Central memory CD8-positive, alpha-beta T cell (primary cell): ENCODE measurements around the gene LRRK1.

ENCODE experiments used
- ATAC-seq: fragments of 150-1000 bp; cut with Tn5 transposase; replicated peaks from 2 replicates; pipeline ENCODE4 v1.10.0; 2022; ENCODE audit warnings: mild to moderate bottlenecking, moderate FRiP score, moderate number of reproducible peaks; ENCODE audit not compliant: poor library complexity, severe bottlenecking; ENCODE audit errors: extremely low read depth
- DNase-seq, 2 donors: peaks; one replicate each; pipeline ENCODE4 v3.0.0; 2021; ENCODE audit warnings: low spot score in 2 of 2
- H3K27ac Mint-ChIP-seq: one replicate; pipeline ENCODE4 v1.8.0; 2022; ENCODE audit warnings: low read depth, mild to moderate bottlenecking, moderate library complexity, mixed read lengths
- H3K27me3 Mint-ChIP-seq: one replicate; pipeline ENCODE4 v1.8.0; 2022; ENCODE audit warnings: mixed read lengths
- H3K36me3 Mint-ChIP-seq: one replicate; pipeline ENCODE4 v1.8.0; 2022; ENCODE audit warnings: mild to moderate bottlenecking, moderate library complexity, mixed read lengths; ENCODE audit not compliant: insufficient read depth
- H3K4me1 Mint-ChIP-seq: one replicate; pipeline ENCODE4 v1.8.0; 2022; ENCODE audit warnings: mixed read lengths
- H3K4me3 Mint-ChIP-seq: one replicate; pipeline ENCODE4 v1.8.0; 2022; ENCODE audit warnings: mild to moderate bottlenecking, moderate library complexity, mixed read lengths
- H3K9me3 Mint-ChIP-seq: one replicate; pipeline ENCODE4 v1.8.0; 2022; ENCODE audit warnings: mixed read lengths

The LRRK1 gene

DNA sequence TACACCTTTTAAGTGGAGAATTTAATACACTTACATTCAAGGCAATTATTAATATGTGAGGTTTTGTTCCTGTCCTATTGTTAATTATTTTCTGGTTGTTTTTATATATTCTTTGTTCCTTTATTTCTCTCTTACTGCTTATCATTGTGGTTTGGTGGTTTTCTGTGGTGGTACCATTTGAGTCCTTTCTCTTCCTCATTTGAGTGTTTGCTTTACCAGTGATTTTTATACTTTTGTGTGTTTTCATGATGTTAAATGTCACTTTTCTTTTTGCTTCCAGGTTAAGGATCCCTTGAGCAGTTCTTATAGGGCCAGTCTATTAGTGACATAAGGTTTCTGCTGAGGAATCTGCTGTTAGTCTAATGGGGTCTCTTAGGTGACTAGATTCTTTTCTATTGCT is 116.5 kb downstream of the LRRK1 start:
- no peak for DNase-seq
- ATAC-seq = no peak
- Mint-ChIP-seq H3K36me3 (peaks cover 8% of the 10 kb centered on the region), H3K4me1 (no peaks in the 10 kb centered on the region), H3K27ac (no peak overlapping the region), H3K4me3 (no peak overlapping the region), H3K9me3 (peaks cover 18% of the 10 kb centered on the region), H3K27me3 (peaks cover 83% of the 10 kb centered on the region)

DNA sequence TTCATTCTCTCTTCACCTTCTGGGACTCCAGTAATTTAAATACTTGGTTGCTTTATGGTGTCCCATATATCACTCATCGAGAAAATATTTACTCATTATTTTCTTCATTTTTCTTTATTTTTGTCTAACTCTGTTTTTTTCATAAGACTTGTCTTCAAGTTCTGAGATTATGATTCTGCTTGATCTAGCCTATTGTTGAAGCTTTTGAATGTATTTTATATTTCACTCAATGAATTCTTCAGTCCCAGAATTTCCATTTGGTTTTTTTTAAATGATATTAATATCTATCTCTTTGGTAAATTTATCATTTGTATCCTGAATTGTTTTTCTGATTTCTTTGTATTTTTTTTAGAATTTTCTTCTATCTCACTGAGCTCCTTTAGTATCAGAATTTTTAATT is 117.0 kb downstream of the LRRK1 start:
- Mint-ChIP-seq H3K27me3 (peaks cover 83% of the 10 kb centered on the region), H3K4me1 (no peaks in the 10 kb centered on the region), H3K9me3 (peaks cover 20% of the 10 kb centered on the region), H3K27ac (no peak overlapping the region), H3K4me3 (no peak overlapping the region), H3K36me3 (peaks cover 8% of the 10 kb centered on the region)
- DNase-seq (no peak), ATAC-seq (no peak)

DNA sequence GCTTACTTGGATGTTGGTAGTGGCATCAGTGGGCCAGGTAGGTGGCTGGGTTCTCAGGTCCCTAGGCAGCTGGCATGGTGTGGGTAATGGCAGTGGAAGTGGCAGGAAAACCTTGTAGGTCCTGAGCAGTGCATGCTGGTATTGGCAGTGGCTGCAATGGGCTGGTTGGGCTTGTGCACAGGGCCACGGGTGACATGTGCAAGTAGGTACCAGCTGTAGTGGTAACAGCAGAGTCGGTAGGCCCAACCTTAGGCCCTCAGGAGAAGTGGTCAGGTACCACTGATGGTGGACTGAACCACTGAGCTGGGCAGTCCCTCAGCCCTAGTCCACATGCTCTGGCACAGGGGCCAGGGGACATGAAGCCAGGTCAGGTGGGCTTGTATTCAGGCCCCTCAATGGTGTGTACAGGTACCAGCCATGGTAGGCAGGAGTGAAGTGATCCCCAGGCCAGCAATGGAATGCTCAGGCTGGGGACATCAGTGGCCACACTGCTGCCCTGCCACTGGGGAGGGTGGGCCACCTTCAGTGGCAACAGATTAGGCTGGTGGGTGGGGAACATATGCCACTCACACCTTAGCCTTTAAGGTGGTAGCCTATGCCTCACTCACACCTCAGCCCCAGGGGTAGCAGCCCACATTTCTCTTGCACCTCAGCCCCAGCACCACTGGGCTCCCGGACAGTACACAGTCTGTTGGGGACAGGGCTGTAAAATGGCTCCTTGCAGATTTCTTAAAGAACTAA is 118.1 kb downstream of the LRRK1 start:
- Mint-ChIP-seq H3K4me1 (no peaks in the 10 kb centered on the region), H3K36me3 (peaks cover 3% of the 10 kb centered on the region), H3K9me3 (peaks cover 26% of the 10 kb centered on the region), H3K4me3 (no peak overlapping the region), H3K27me3 (peaks cover 84% of the 10 kb centered on the region), H3K27ac (no peak overlapping the region)
- DNase-seq (peak in 1 of 2 donors; percentile 7), ATAC-seq (no peak)

DNA sequence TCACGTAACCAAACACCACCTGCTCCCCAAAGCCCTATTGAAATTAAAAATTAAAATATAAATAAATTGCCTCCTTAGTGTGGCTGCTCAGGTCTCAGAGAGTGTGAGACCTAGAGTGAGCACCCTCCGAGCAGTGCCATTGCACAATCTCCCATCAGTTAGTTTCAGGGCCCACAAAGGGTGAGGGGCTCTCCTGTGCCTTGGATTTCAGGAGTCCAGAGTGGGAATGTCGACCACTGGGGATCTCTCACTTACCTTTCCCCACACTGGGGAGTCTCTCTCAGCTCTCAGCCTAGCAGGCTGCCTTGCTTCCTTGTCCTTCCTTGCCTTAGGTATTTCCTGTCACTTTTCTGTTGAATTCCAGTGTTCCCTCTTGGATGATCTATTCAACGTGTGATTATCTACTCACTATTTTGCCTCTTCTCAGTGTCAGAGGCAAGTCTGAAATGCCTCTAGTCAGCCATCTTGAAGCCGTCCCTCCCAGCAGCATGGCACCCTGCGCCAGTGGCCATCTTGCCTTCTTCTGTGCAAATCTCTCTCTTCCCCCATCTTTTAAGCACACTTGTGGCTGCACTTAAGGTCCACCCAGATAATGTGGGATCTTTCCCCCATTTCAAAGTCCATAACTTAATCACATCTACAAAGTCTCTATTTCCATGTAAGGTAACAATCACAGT is 119.3 kb downstream of the LRRK1 start:
- H3K36me3 Mint-ChIP-seq = peaks cover 3% of the 10 kb centered on the region
- ATAC-seq = no peak
- H3K4me1 Mint-ChIP-seq = no peaks in the 10 kb centered on the region
- peak in 1 of 2 donors; percentile 3 for DNase-seq
- peaks cover 86% of the 10 kb centered on the region for H3K27me3 Mint-ChIP-seq
- no peak overlapping the region for H3K4me3 Mint-ChIP-seq
- no peak overlapping the region for H3K27ac Mint-ChIP-seq
- peaks cover 26% of the 10 kb centered on the region for H3K9me3 Mint-ChIP-seq

DNA sequence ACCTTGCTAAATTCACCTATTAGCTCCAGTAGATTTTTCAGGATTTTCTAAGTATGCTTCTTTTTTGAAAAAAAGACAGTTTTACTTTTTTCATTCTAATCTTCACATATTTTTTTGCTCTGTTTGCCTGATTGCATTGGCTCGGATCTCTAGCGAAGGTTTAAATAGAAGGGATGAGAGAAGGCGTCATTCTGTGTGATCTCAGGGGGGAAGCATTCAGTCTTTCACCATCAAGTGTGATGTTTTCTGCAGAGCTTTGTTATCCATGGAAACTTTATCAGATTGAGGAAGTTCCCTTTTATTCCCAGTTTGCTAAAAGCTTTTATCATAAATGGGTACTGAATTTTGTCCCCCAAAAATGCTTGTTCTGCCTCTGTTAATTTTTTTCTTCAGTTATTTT is 120.3 kb downstream of the LRRK1 start:
- Mint-ChIP-seq H3K27ac (no peak overlapping the region), H3K27me3 (peaks cover 85% of the 10 kb centered on the region), H3K4me3 (no peak overlapping the region), H3K36me3 (peaks cover 7% of the 10 kb centered on the region), H3K9me3 (peaks cover 26% of the 10 kb centered on the region), H3K4me1 (no peaks in the 10 kb centered on the region)
- DNase-seq = no peak
- no peak for ATAC-seq

DNA sequence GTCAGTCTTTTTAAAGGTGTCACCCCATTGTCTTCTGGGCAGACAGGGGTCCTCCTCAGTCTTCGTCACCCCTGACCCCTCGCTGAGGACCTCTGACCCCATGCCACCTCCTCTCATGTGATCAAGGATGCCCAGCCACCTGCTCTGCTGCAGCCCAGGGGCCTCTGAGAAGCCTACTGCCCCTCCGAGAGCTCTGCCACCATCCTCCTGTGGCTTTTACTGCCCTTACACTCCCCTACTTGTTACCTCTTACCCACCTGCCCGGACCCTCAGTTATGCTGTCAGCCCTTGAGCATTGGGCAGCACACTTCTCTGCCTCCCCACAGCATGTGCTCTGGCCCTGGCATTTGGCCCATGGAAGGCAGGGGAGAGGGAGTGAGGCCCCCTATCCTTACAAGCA is 123.2 kb downstream of the LRRK1 start:
- no peak for ATAC-seq
- peak; percentile 2 to 5 for DNase-seq
- no peak overlapping the region for H3K27ac Mint-ChIP-seq
- peaks cover 5% of the 10 kb centered on the region for H3K36me3 Mint-ChIP-seq
- H3K4me1 Mint-ChIP-seq = no peaks in the 10 kb centered on the region
- H3K27me3 Mint-ChIP-seq = peaks cover 80% of the 10 kb centered on the region
- peaks cover 8% of the 10 kb centered on the region for H3K9me3 Mint-ChIP-seq
- no peak overlapping the region for H3K4me3 Mint-ChIP-seq

DNA sequence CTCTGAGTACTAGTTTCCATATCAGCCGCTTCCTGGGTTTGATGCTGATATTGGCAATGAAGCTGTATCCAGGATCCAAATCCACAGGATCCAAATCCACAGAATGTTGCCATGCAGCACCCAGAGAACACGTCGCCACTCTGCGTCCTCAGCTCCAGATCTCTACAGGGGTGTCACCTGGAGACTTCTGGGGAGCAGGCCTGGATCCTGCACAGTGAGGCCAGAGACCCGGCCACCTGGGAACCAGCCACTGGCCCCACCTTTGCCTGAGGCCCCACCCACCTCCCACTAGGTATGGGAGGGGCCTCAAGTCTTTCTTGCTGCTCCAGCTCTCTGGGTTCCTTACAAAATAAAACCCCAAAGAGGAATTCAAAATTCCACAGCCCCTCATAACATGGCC is 123.9 kb downstream of the LRRK1 start:
- H3K4me3 Mint-ChIP-seq = no peak overlapping the region
- H3K27me3 Mint-ChIP-seq = peaks cover 80% of the 10 kb centered on the region

DNA sequence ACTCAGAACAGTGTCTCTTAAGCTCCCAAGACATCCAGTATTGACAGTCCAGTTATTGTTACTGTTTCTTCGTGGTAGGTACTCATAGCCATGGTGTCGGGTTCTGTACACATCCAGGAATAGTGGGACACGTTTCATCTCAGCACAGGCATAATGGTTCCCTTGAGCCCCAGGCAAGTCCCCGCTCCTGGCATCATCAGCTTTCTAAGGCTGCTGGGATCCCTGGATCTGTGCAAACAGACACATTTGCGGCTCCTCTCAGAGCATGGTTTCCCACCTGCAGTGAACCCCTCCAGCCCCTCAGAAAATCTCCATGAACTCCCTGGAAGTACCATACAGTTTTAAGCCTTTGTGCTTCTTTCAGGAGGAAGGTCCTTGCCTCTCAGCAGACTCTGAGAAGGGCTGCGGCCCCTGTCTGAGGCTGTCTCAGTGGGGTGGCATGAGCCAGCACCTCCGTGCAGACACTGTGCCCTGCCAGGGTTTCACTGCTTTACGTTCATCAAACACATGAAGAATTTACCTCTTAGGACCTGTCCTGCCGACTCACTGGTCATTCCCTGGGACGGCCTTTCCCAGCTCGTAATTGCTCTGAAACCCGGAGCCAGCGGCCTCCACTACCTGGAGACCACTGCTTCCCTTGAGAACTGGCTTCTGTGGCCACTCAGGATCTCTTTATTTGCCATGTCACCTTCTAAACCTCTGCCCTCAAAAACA is 124.9 kb downstream of the LRRK1 start:
- H3K4me1 Mint-ChIP-seq = no peaks in the 10 kb centered on the region
- DNase-seq (peak in 1 of 2 donors; percentile 3), ATAC-seq (no peak)
- no peak overlapping the region for H3K27ac Mint-ChIP-seq
- H3K9me3 Mint-ChIP-seq = peaks cover 8% of the 10 kb centered on the region
- no peak overlapping the region for H3K4me3 Mint-ChIP-seq
- peaks cover 69% of the 10 kb centered on the region for H3K27me3 Mint-ChIP-seq
- peaks cover 5% of the 10 kb centered on the region for H3K36me3 Mint-ChIP-seq

More for the DNA sequence above, 123.9 kb downstream of the LRRK1 start:
- no peak for ATAC-seq
- Mint-ChIP-seq H3K36me3 (peaks cover 5% of the 10 kb centered on the region), H3K27ac (no peak overlapping the region), H3K9me3 (peaks cover 8% of the 10 kb centered on the region), H3K4me1 (no peaks in the 10 kb centered on the region)
- DNase-seq = peak in 1 of 2 donors; percentile 1

DNA sequence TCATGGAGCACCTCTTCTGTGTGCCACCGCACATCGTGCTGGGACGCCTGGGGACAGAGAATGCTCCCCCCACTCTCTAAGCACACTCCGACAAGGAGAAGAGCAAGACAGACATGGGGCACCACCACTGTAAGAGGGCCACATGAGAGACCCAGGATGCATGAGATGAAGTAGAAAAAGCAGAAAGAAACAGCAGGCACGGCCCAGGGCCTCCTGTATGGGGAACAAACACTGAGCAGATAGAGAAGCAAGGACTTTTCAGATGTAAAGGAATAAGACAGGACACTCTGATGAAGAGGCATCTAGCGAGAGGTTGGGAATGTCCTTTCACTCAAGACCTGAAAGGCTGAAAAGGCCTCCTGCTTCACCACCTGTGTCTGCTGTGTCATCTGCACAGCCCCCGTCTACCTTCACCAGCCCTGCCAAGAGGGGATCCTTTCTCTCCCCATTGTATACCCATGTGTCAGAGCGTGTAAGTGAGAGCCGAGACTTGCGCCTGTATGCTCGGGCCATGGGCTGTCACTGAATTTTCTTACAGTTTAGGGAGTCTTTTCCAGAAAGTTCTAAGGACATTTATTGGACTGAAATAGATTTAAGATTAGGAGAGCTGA is 125.6 kb downstream of the LRRK1 start:
- DNase-seq (no peak), ATAC-seq (no peak)
- Mint-ChIP-seq H3K9me3 (peaks cover 8% of the 10 kb centered on the region), H3K4me1 (no peaks in the 10 kb centered on the region), H3K36me3 (peaks cover 5% of the 10 kb centered on the region), H3K4me3 (no peak overlapping the region), H3K27ac (no peak overlapping the region), H3K27me3 (peaks cover 64% of the 10 kb centered on the region)

DNA sequence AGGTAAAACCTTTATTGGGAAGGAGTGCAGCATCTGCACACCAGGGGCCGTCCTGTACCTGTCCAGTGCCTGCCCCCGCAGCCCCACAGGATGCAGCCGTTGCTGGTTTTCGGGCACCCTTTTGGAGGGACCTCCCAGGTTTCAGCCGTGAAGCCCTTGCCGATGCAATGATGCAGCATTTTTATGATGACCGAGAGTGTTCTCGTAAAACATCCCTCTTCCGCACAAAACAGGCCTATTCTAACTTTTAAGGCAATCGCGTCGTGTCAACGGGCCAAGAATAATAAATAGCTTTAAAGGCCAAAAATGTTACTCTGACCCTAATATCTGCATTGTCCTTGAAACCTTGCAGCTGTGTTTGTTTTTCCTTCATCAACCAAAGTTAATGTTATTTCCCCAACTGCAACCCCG is 126.1 kb downstream of the LRRK1 start:
- Mint-ChIP-seq H3K36me3 (peaks cover 5% of the 10 kb centered on the region), H3K9me3 (peaks cover 8% of the 10 kb centered on the region), H3K4me1 (no peaks in the 10 kb centered on the region), H3K27ac (no peak overlapping the region), H3K4me3 (no peak overlapping the region), H3K27me3 (peaks cover 59% of the 10 kb centered on the region)
- no peak for DNase-seq
- ATAC-seq = no peak

DNA sequence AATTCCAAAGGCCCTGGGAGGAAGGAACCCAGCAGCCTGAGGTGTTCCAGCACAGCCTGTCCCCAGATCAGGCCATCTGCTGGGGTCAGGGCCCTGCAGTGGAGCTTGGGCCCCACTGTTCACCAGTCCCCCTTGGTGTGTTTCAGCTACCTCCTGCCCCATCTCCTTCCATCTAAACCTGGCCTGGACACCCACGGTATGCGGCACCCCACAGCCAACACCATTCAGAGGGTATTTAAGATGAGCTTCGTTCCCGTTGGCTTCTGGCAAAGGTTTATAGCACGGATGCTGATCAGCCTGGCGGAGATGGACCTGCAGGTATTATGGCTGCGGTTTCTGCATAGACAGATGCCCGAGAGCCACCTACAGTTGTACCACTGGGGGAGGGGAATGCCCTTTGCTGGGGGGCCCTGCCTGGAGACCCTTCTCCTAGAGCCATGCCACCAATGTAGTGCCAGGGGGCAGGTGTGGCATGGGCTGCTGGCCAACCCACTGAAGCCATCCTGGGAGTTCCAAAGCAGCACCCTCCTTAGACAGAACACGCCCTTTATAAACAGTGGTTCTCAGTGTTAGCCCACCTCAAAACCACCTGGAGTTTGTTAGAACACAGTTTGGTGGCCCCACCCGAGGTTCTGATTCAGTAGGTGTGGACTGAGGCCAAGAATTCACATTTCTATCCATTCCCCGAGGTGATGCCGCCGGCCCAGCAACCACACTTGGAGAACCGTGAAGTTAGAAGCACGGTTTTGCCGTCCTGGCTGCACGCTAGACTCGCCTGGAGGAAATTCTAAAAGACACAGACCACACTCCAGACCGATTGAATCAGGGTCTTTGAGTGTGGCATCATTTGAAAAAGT is 126.9 kb downstream of the LRRK1 start:
- Mint-ChIP-seq H3K4me1 (no peaks in the 10 kb centered on the region), H3K27ac (no peak overlapping the region), H3K4me3 (no peak overlapping the region), H3K9me3 (peaks cover 7% of the 10 kb centered on the region), H3K27me3 (peaks cover 50% of the 10 kb centered on the region), H3K36me3 (peaks cover 3% of the 10 kb centered on the region)
- ATAC-seq = no peak
- no peak for DNase-seq

DNA sequence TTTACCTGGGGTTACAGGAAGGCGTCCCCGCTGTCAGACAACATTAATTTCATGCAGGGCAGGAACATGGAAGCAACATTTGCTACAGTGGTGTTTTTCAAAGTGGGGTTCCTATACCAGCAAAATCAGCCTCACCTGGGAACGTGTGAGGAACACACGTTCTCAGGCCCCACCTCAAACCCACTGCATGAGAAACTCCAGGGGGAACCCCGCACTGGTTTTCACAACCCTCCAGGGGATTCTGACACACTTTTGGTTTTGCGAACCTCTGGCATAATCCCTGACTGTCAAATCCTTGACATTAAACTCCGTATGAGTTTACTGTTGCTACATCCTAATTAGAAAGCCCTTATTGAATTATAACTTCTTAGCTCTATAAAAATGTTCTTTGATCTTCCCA is 127.7 kb downstream of the LRRK1 start:
- Mint-ChIP-seq H3K4me1 (no peaks in the 10 kb centered on the region), H3K27me3 (peaks cover 43% of the 10 kb centered on the region), H3K4me3 (no peak overlapping the region), H3K27ac (no peak overlapping the region), H3K9me3 (no peaks in the 10 kb centered on the region), H3K36me3 (peaks cover 3% of the 10 kb centered on the region)
- ATAC-seq = no peak
- no peak for DNase-seq
